Colonic mucosa (tissue), 4 donors: ENCODE data around the gene ICA1. TPM values are rescaled to one million over a fixed set of nuclear protein-coding genes. Genes with fewer than 3 reads are reported as not detected.

Experiments used
- DNase-seq: peaks from one replicate; pipeline ENCODE4 v3.0.0-alpha.2; 2020
- H3K27ac ChIP-seq: fragments of 200-600 bp; one replicate; pipeline ENCODE4 v1.8.0; 2021
- H3K27me3 ChIP-seq: fragments of 200-600 bp; one replicate; pipeline ENCODE4 v1.8.0; 2021
- H3K36me3 ChIP-seq: fragments of 200-600 bp; one replicate; pipeline ENCODE4 v1.8.0; 2021
- H3K4me1 ChIP-seq: fragments of 200-600 bp; one replicate; pipeline ENCODE4 v1.8.0; 2021; ENCODE audit warnings: mild to moderate bottlenecking
- H3K4me3 ChIP-seq: fragments of 200-600 bp; one replicate; pipeline ENCODE4 v1.8.0; 2021
- H3K9ac ChIP-seq, 2 donors: one replicate each; pipeline ENCODE4 v1.7.0; 2013; ENCODE audit warnings: control low read depth in 2 of 2, low read depth in 2 of 2, low read length in 2 of 2
- H3K9me3 ChIP-seq: fragments of 200-600 bp; one replicate; pipeline ENCODE4 v1.8.0; 2021
- CTCF ChIP-seq: fragments of 200-600 bp; IDR thresholded peaks from one replicate; pipeline ENCODE4 v1.8.0; 2022; ENCODE audit warnings: antibody characterized with exemption, mild to moderate bottlenecking
- intact Hi-C: fragments of 100-400 bp; cut with DNase I; formaldehyde crosslinking; loops from one replicate; pipeline ENCODE4 v1.14.1; 2022
- total RNA-seq, 2 donors: library from RNA; stranded (reverse); fragmentation: NEBNext Ultra II Directional in 1 of 2; extraction: Animal tissue kit (Norgen Biotek cat#: 25700) in 1 of 2; gene quantifications; one replicate each; pipeline ENCODE4 v1.2.1, GENCODE V29; 2021
- donor health status: healthy.
- donor health status: DM: no; HTN: no; CAD: no.
- donor health status: DM: no; HTN: no; CAD: no.

The ICA1 gene
- total RNA-seq, 2 donors from 2014 or later: 46.1 to 47.5 TPM

DNA sequence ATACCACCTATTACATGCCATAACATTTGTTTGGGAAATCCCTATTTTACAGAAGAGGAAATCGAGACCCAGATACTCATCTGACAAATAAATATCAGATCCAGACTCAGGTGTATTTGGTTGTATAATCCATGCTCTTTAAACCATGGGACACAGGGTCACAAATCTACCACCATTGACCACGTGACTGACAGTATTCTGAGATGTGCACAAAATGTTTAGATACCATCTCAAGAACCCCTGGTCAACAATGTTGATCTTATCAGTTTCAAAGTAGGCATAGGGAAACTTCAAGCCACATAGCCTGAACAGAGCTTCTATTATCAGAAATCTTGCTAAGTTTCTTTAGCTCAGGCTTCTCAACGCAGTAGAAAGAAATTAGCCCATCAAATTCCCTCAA, 93.6 kb downstream of the ICA1 start:
- Histone ChIP-seq H3K4me1 (no peaks in the 10 kb centered on the region), H3K9me3 (no peaks in the 10 kb centered on the region), H3K9ac (no peak overlapping the region), H3K27ac (no peak overlapping the region), H3K27me3 (no peaks in the 10 kb centered on the region), H3K36me3 (no peaks in the 10 kb centered on the region), H3K4me3 (no peak overlapping the region)
- intact Hi-C loops: no loop called here
- TF ChIP-seq CTCF: no peak
- DNase-seq: no peak

DNA sequence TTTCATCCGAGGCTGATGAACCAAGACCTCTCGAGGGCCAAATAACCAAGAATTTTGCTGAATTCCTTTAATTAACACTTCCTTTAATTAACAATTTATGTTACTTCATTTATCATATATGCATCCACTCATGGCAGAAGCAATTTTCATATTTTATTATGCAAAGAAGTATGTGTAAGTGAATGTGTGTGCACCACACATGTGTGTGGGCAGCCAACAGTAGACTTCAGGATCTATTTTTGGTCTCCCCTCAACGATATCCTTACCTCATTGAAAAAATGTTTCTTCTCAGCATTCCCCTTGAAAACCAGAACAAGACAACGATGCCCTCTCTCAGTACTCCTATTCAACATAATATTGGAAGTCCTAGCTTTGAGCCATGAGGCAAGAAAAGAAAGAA, 96.8 kb downstream of the ICA1 start:
- no peak overlapping the region for H3K4me3 ChIP-seq
- intact Hi-C loops: no loop called here
- H3K36me3 ChIP-seq: no peaks in the 10 kb centered on the region
- H3K9me3 ChIP-seq: no peaks in the 10 kb centered on the region
- no peaks in the 10 kb centered on the region for H3K4me1 ChIP-seq
- no peak for DNase-seq
- TF ChIP-seq CTCF: no peak
- H3K9ac ChIP-seq: no peak overlapping the region
- H3K27ac ChIP-seq: no peak overlapping the region
- no peaks in the 10 kb centered on the region for H3K27me3 ChIP-seq

DNA sequence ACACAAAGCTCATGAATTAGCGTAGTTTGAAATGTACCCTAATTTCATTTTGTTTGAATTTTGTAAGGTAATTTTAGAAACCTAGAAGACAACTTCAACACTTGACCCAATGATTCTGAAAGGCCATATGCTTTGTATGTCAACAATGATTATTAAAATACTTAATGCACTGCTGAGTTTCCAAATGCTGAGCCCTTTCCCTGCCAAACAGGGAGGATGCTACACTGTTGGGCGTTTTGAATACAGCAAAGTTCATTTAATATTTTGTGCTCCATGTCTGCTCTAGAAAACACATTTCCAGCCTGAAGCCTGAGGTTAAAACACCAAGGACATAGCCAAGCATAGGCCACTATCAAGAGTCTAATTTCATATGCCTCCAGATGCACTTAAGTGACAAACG, 99.8 kb downstream of the ICA1 start:
- H3K27ac ChIP-seq: no peak overlapping the region
- H3K9me3 ChIP-seq: no peaks in the 10 kb centered on the region
- no peak for TF ChIP-seq CTCF
- no peaks in the 10 kb centered on the region for H3K36me3 ChIP-seq
- intact Hi-C loops: no loop called here
- no peaks in the 10 kb centered on the region for H3K4me1 ChIP-seq
- no peak overlapping the region for H3K4me3 ChIP-seq
- no peak overlapping the region for H3K9ac ChIP-seq
- no peaks in the 10 kb centered on the region for H3K27me3 ChIP-seq
- DNase-seq: no peak

DNA sequence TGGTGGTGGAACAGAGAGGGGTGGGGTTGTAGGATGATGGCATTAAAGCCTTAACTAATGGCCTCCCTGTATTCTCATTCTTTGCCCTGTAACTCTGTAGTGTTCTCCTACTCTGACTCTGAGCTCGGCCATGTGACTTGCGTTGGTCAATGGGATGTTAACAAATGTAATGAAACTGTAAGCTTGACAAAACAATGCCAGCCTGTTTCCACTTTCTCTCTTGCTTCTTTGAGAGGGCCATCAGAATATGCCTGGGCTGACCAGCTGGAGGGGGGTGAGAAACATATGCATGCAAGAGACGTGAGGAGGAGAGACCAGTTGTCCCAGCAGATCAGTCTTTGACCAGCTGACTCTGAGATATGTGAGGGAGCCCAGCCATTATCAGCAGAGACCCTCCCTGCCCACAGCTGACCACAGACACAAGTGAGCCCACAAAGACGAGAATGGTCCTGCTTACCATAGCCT, 100.6 kb downstream of the ICA1 start:
- intact Hi-C loops: no loop called here
- TF ChIP-seq CTCF: no peak

DNA sequence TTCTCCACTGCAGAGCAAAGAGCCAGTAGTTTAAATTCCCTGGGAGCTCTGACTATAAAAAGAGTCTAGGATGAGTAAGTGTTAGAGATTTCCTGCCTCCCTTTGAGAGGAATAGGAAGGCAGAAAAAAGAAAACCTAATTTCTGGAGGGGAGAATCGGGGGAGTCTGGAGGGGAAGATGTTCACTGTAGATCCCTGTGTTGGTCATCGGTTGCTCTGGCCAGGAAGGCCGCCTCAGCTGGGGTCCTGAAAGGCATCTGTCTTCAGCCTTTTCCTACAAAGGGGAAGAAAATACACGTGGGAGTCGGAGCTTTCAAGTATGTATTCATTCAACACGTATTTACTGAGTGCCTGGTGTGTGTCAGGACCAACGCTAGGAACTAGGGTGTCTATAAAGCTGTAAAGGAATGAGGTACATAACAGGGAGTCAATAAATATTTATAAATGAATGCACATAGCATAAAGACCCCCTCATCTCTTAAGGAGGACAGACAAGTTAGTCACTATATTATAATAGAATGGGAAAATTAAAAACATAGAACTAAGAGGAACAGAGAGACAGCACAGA, 101.1 kb downstream of the ICA1 start:
- Histone ChIP-seq H3K27ac (no peak overlapping the region), H3K4me1 (no peaks in the 10 kb centered on the region), H3K9ac (no peak overlapping the region), H3K27me3 (no peaks in the 10 kb centered on the region), H3K4me3 (no peak overlapping the region), H3K9me3 (no peaks in the 10 kb centered on the region), H3K36me3 (no peaks in the 10 kb centered on the region)
- no peak for TF ChIP-seq CTCF
- no peak for DNase-seq
- intact Hi-C loops: no loop called here

More for the DNA sequence above, 100.6 kb downstream of the ICA1 start:
- Histone ChIP-seq H3K9me3 (no peaks in the 10 kb centered on the region), H3K27ac (no peak overlapping the region), H3K4me3 (no peak overlapping the region), H3K4me1 (no peaks in the 10 kb centered on the region), H3K36me3 (no peaks in the 10 kb centered on the region), H3K27me3 (no peaks in the 10 kb centered on the region), H3K9ac (no peak overlapping the region)
- DNase-seq: no peak
